Ishikawa (cell line): ENCODE results near the gene TBATA.

Source experiments
- CREB1 ChIP-seq: IDR thresholded peaks from 2 replicates; pipeline ENCODE4 v1.6.1; 2012; ENCODE audit warnings: low read depth
- EGR1 ChIP-seq: IDR thresholded peaks from 2 replicates; pipeline ENCODE4 v1.6.1; 2012
- EP300 ChIP-seq: IDR thresholded peaks from 2 replicates; pipeline ENCODE4 v1.6.1; 2012; ENCODE audit warnings: borderline replicate concordance
- FOXM1 ChIP-seq: IDR thresholded peaks from 2 replicates; pipeline ENCODE4 v1.6.1; 2012; ENCODE audit warnings: low read depth, borderline replicate concordance
- NFIC ChIP-seq: IDR thresholded peaks from 2 replicates; pipeline ENCODE4 v1.6.1; 2012
- RAD21 ChIP-seq: IDR thresholded peaks from 2 replicates; pipeline ENCODE4 v1.6.1; 2012; ENCODE audit warnings: low read depth
- TAF1 ChIP-seq: IDR thresholded peaks from 2 replicates; pipeline ENCODE4 v1.6.1; 2012; ENCODE audit warnings: low read depth, mild to moderate bottlenecking
- TEAD4 ChIP-seq: IDR thresholded peaks from 2 replicates; pipeline ENCODE4 v1.6.1; 2012
- YY1 ChIP-seq: IDR thresholded peaks from 2 replicates; pipeline ENCODE4 v1.6.1; 2012; ENCODE audit warnings: low read depth
- TF ChIP-seq, protein P1 (sequence below): IDR thresholded peaks from 2 replicates; pipeline ENCODE4 v1.6.1; 2012
- TF ChIP-seq, protein P2 (sequence below): IDR thresholded peaks from 2 replicates; pipeline ENCODE4 v1.6.1; 2012; ENCODE audit warnings: low read depth, mild to moderate bottlenecking
- TF ChIP-seq, protein P3 (sequence below): IDR thresholded peaks from 2 replicates; pipeline ENCODE4 v1.6.1; 2012

DNA sequence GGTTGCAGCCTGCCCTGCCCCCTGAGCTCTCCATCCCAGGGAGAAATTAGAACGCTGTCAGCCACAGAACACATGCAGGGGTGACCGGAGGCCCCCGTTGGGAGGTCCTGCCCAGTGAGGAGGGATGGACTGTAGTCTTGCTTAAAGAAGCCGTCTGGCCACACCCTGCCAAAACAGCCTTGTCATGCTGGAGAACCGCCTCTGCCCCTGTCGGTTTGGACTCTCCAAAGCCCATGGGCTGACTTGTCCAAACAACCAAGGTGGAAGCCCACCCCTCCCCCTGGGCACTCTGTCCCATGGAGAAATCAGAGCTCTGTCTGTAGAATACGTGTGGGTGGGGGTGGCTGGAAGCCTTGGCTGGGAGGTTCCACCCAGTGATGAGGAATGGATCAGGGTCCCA is 12.7 kb upstream of the TBATA start:
- no peak for TF ChIP-seq NFIC
- no peak for TF ChIP-seq YY1
- no peak for TF ChIP-seq FOXM1
- TF ChIP-seq, protein P1, sequence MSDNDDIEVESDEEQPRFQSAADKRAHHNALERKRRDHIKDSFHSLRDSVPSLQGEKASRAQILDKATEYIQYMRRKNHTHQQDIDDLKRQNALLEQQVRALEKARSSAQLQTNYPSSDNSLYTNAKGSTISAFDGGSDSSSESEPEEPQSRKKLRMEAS, result no peak
- TF ChIP-seq TAF1, result no peak
- TF ChIP-seq TEAD4, result no peak
- TF ChIP-seq CREB1, result no peak
- TF ChIP-seq, protein P2, sequence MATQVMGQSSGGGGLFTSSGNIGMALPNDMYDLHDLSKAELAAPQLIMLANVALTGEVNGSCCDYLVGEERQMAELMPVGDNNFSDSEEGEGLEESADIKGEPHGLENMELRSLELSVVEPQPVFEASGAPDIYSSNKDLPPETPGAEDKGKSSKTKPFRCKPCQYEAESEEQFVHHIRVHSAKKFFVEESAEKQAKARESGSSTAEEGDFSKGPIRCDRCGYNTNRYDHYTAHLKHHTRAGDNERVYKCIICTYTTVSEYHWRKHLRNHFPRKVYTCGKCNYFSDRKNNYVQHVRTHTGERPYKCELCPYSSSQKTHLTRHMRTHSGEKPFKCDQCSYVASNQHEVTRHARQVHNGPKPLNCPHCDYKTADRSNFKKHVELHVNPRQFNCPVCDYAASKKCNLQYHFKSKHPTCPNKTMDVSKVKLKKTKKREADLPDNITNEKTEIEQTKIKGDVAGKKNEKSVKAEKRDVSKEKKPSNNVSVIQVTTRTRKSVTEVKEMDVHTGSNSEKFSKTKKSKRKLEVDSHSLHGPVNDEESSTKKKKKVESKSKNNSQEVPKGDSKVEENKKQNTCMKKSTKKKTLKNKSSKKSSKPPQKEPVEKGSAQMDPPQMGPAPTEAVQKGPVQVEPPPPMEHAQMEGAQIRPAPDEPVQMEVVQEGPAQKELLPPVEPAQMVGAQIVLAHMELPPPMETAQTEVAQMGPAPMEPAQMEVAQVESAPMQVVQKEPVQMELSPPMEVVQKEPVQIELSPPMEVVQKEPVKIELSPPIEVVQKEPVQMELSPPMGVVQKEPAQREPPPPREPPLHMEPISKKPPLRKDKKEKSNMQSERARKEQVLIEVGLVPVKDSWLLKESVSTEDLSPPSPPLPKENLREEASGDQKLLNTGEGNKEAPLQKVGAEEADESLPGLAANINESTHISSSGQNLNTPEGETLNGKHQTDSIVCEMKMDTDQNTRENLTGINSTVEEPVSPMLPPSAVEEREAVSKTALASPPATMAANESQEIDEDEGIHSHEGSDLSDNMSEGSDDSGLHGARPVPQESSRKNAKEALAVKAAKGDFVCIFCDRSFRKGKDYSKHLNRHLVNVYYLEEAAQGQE, result no peak
- no peak for TF ChIP-seq RAD21
- TF ChIP-seq EP300, result no peak
- TF ChIP-seq, protein P3, sequence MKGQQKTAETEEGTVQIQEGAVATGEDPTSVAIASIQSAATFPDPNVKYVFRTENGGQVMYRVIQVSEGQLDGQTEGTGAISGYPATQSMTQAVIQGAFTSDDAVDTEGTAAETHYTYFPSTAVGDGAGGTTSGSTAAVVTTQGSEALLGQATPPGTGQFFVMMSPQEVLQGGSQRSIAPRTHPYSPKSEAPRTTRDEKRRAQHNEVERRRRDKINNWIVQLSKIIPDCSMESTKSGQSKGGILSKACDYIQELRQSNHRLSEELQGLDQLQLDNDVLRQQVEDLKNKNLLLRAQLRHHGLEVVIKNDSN, result no peak
- TF ChIP-seq EGR1, result no peak
